ENCODE data around the gene COG3. TPM values are rescaled to one million over a fixed set of nuclear protein-coding genes. Genes with fewer than 3 reads are reported as not detected.

Gene COG3
- total and polyA plus RNA-seq, 4 donors = 14.7 to 66.7 (median 22.4) TPM

- no peak for TF ChIP-seq CTCF (IDR thresholded peaks at IDR 0.05; ENCODE audit: control extremely low read depth, extremely low read depth)
- Histone ChIP-seq H3K4me1 (ENCODE audit: control insufficient read depth in 5 of 5, insufficient read depth in 5 of 5, low read length in 5 of 5) (peaks cover 0 to 27% (median 4%) of the 10 kb centered on the region in 5 donors), H3K9me3 (ENCODE audit: control insufficient read depth in 4 of 4, insufficient read depth in 3 of 4, low read length in 3 of 4) (no peaks in the 10 kb centered on the region), H3K9ac (ENCODE audit: insufficient read depth in 1 of 2, low read length in 2 of 2) (peak overlapping the region in 1 of 2 donors; percentile 97), H3K27ac (ENCODE audit: low read depth in 1 of 2, low read length in 1 of 2) (peak overlapping the region; percentile 97 to 98), H3K27me3 (ENCODE audit: control insufficient read depth in 3 of 3, insufficient read depth in 3 of 3, low read length in 2 of 3) (no peaks in the 10 kb centered on the region), H3K36me3 (ENCODE audit: control insufficient read depth in 4 of 4, insufficient read depth in 4 of 4, low read length in 4 of 4) (peaks cover 0 to 7% (median 1%) of the 10 kb centered on the region in 4 donors), H3K4me3 (no peak overlapping the region)
- ATAC-seq (ENCODE audit: insufficient read depth, low FRiP score) = no peak
- no peak for DNase-seq
- whole genome bisulfite sequencing, 2 donors = 83 to 84% methylated on average over 9 of the region's 9 CpGs
Measured at GRCh38 chr13:45464141-45464686, 525 bp upstream of the COG3 start.

- ATAC-seq (ENCODE audit: insufficient read depth, low FRiP score) (no peak), DNase-seq (no peak)
- no peak for TF ChIP-seq CTCF (IDR thresholded peaks at IDR 0.05; ENCODE audit: control extremely low read depth, extremely low read depth)
- Histone ChIP-seq H3K27ac (ENCODE audit: low read depth in 1 of 2, low read length in 1 of 2) (no peak overlapping the region), H3K4me1 (ENCODE audit: control insufficient read depth in 5 of 5, insufficient read depth in 5 of 5, low read length in 5 of 5) (peaks cover 0 to 27% (median 4%) of the 10 kb centered on the region in 5 donors), H3K36me3 (ENCODE audit: control insufficient read depth in 4 of 4, insufficient read depth in 4 of 4, low read length in 4 of 4) (peaks cover 0 to 7% (median 1%) of the 10 kb centered on the region in 4 donors), H3K4me3 (no peak overlapping the region), H3K9ac (ENCODE audit: insufficient read depth in 1 of 2, low read length in 2 of 2) (no peak overlapping the region), H3K9me3 (ENCODE audit: control insufficient read depth in 4 of 4, insufficient read depth in 3 of 4, low read length in 3 of 4) (no peaks in the 10 kb centered on the region), H3K27me3 (ENCODE audit: control insufficient read depth in 3 of 3, insufficient read depth in 3 of 3, low read length in 2 of 3) (no peaks in the 10 kb centered on the region)
- WGBS, 2 donors = 83 to 90% methylated on average over 4 of the region's 4 CpGs
Measured at GRCh38 chr13:45466359-45466758, 1.6 kb downstream of the COG3 start.

- Histone ChIP-seq H3K9me3 (ENCODE audit: control insufficient read depth in 4 of 4, insufficient read depth in 3 of 4, low read length in 3 of 4) (no peaks in the 10 kb centered on the region), H3K4me1 (ENCODE audit: control insufficient read depth in 5 of 5, insufficient read depth in 5 of 5, low read length in 5 of 5) (peaks cover 0 to 27% (median 4%) of the 10 kb centered on the region in 5 donors)
- ATAC-seq (ENCODE audit: insufficient read depth, low FRiP score) = no peak
Measured at GRCh38 chr13:45468635-45469034, 3.9 kb downstream of the COG3 start.

More at GRCh38 chr13:45468635-45469034, 3.9 kb downstream of the COG3 start:
- no peak for DNase-seq
- Histone ChIP-seq H3K36me3 (ENCODE audit: control insufficient read depth in 4 of 4, insufficient read depth in 4 of 4, low read length in 4 of 4) (peaks cover 0 to 7% (median 1%) of the 10 kb centered on the region in 4 donors), H3K27me3 (ENCODE audit: control insufficient read depth in 3 of 3, insufficient read depth in 3 of 3, low read length in 2 of 3) (no peaks in the 10 kb centered on the region), H3K27ac (ENCODE audit: low read depth in 1 of 2, low read length in 1 of 2) (no peak overlapping the region), H3K9ac (ENCODE audit: insufficient read depth in 1 of 2, low read length in 2 of 2) (no peak overlapping the region), H3K4me3 (no peak overlapping the region)
- no peak for TF ChIP-seq CTCF (IDR thresholded peaks at IDR 0.05; ENCODE audit: control extremely low read depth, extremely low read depth)
- 54 to 66% methylated on average over 1 of the region's 1 CpG for WGBS, 2 donors

Data from lung (tissue), 12 donors.